RPMI8226 (cell line): ENCODE data around the gene TANC1.
"Not testable (repeated sequence)": the region's sequence is repeated elsewhere in the genome, so short reads cannot be mapped to it uniquely, and the experiment has no call there.

Experiments used
- DNase-seq: peaks from one replicate; pipeline ENCODE4 v3.0.0-alpha.2; 2015

TANC1 gene

GRCh38 chr2:159093497-159093896 is 125.1 kb downstream of the TANC1 start:
- DNase-seq = no peak

DNA sequence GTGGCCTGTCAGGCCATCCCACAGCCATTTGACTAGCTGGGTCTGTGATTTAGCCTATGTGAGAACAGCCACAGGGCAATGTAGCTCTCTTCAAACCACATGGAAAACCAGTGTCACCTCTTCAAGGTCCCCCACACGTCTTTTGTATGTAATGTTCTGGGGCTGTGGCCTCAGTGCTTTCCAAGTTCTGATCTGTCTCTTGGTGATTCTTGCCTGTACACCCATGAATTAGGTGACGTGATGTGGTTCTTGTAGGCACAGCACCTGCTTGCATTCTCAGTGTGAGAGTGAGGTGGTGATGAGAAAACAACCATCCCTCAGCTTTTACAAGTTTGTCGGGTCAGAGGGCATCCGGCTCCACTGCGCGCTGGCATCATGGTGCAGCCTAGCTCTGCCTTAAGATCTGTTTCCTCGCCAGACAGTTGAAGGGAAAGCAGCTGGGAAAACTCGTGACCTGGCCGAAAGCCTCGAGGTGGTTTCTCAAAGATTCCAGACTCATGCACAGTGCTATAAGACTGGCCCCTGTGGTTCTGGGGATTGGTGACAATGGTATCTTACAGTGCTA is 125.8 kb downstream of the TANC1 start:
- no peak for DNase-seq

- no peak for DNase-seq
These were observed 127.4 kb downstream of the TANC1 start for GRCh38 chr2:159095813-159096212.

GRCh38 chr2:159096302-159096855 is 127.9 kb downstream of the TANC1 start:
- not testable (repeated sequence) for DNase-seq

GRCh38 chr2:159096901-159097300 is 128.5 kb downstream of the TANC1 start:
- no peak for DNase-seq

GRCh38 chr2:159098361-159098760 is 129.9 kb downstream of the TANC1 start:
- no peak for DNase-seq

GRCh38 chr2:159098921-159099411 is 130.5 kb downstream of the TANC1 start:
- no peak for DNase-seq

DNA sequence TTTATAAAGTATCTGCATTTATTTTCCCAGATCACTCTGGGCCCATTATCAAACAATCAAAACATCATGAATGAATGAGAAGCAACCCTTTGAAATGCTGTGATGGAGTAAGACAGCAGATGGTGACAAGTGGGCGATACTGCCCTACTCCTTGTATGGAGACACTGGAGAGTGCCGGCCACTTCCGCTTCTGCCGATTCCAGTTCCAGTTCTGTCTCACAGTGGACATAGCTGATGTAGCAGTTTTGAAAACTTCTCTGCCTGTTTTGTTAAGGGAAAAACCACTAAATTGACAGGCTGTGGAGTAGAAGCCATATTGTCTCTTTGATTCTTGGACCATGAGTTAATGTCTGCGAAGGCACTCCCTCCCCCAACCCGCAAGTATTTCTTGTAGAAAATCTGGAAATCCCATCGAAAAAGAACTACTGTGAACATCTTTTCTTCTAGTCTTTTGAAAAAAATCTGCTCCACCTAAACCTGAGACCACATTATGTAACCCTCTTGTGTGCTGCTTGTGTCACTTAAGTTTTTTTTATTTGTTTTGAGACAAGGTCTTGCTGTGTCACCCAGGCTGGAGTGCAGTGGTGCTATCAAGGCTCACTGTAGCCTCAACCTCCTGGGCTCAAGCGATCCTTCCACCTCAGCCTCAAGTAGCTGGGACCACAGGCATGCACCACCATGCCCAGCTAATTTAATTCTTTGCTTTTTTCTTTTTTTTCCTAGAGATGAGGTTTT is 133.5 kb downstream of the TANC1 start:
- no peak for DNase-seq

DNA sequence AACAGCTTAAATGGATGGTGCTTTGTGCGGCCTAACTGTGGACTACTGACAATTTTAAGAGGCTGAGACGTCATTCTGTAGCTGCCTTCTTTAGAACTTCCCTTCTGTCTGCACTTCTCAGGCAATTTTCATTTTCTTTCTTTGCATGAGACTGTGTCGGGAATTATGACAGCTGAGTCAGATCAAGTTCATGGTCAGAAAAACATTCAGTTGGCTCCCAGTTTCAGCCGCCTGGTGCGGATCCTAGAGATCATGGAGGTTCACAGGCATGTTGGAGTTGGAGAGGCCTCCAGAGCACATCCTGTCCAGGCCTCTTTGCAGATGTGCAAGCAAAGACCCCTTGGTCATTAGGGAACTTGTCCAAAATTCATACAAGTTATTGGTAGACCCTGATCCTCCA is 135.0 kb downstream of the TANC1 start:
- no peak for DNase-seq

DNA sequence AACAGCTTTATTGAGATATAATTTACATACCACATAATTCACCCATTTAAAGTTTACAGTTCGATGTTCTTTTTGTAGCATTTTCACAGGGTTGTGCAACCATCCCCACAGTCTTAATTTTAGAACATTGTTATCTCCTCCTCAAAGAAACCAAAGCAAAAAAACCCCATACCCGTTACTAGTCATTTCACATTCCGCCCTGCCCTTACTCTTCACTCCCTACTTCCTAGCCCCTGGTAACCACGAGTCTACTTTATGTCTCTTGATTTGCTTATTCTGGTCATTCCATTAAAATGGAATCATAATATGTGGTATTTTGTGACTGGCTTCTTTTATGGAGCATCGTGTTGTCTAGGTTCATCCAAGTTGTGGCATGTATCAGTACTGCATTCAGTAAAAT is 137.7 kb downstream of the TANC1 start:
- DNase-seq = no peak

- no peak for DNase-seq
These were observed 139.9 kb downstream of the TANC1 start for GRCh38 chr2:159108181-159108893.

GRCh38 chr2:159109517-159109916 is 141.1 kb downstream of the TANC1 start:
- DNase-seq = no peak

DNA sequence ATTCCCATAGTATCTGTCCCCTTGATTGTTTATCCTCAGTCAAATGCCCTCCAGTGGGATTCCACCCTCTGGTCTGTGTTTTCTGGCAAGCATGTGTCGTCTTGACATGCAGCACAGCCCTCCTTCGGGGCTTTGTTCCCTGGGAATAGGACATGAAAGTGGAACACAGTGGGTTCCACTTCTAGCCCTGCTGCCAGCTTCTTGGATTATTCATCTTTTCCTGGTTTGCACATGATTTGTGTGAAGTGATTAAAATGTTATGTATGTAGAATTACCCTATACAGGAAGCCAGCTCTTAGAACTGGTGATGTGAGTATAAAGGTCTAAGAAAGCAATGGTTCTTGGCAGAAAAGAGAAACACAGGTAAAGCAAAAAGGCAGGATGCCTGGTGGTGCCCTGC is 142.3 kb downstream of the TANC1 start:
- no peak for DNase-seq

GRCh38 chr2:159111346-159111927 is 143.0 kb downstream of the TANC1 start:
- no peak for DNase-seq

- DNase-seq = no peak
These were observed 146.4 kb downstream of the TANC1 start for GRCh38 chr2:159114835-159115234.

- DNase-seq = no peak
These were observed 148.5 kb downstream of the TANC1 start for GRCh38 chr2:159116922-159117321.

GRCh38 chr2:159117658-159118057 is 149.2 kb downstream of the TANC1 start:
- DNase-seq = no peak

DNA sequence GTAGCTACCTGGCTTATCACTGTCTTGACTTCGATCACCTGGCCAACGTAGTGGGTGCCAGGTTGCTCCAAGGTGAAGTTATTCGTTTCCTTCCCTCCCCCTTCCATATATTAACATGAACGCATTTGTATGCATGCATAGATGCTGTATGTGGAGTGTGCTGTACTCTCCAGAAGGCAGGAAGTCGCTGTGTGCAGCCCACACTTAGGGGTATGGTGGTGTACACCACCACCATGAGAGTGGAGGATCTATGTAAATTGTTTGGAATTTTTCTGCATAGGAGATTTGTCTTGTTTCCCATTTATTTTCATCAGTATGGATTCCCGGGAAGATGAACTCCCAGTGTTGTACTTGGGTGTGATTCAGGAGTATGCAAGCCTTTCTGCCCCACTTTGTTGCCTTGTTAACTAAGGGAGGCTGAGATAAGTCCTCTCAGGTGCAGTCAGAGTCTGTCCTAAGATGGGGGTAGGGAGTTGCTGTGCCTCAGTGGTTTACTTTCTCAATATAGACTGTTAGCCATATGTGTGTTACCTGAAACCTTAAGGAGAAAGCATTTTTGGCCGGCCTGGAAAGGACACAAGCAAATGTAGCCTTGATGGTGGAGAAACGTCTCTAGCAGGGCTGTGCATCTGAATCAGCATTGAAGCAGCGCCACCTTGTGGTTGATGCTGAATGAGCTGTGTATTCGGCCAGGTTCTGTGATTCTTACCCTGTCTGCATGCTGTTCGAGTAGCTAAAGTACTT is 149.8 kb downstream of the TANC1 start:
- peak; percentile 79 for DNase-seq

- DNase-seq = no peak
These were observed 150.5 kb downstream of the TANC1 start for GRCh38 chr2:159118859-159119500.

DNA sequence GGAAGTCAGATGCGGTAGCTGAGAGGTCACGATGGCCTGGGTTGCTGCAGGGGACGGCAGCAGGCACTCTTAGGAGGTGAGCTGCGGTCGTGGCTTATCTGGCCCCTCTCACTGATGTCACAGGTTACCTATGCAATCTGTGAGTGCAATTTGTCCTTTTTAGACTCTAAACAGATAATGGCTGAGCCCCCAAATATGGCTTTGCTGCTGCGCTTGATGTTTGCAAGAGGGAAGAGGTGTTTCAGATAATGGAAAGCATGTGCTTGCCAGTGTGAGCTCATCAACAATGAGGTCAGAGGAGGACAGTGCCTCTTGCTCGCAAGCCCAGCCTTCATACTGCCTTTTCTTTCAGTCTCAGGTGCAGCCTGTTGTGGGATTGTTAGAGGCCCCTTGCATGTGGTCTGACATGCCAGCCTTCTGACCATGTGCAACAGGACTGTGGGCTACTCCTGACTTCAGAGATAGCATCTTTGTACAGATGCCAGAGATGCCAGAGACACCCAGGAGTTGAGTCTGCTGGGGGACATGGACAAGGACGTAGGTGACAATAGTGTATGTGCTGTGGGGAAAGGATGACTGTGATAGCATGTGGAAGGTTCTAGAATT is 151.3 kb downstream of the TANC1 start:
- peak; percentile 18 for DNase-seq

DNA sequence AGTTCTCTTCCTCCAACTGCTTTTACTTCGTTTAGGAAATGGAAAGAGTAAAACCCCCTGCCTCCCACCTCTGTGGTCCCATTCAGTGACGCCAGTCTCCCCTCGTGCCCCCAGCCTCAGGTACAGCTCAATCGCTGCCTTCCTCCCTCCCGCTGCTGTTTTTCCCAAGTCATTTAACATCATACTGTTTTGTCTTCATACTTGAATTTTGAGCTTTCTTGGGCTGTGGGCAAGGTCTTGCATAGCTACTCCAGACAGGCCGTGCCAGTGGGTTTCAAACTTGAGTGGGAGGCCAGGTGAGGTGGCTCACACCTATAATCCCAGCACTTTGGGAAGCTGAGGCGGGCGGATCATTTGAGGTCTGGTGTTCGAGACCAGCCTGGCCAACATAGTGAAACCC is 155.3 kb downstream of the TANC1 start:
- DNase-seq = no peak
